Mesendoderm (in vitro differentiated cells): ENCODE data around the gene ARID2.

ENCODE experiments used
- DNase-seq: peaks from one replicate; pipeline ENCODE4 v3.0.0; 2013
- H2AK5ac ChIP-seq: 2 replicates; pipeline ENCODE4 v1.6.1; 2013; ENCODE audit warnings: low read length, inconsistent platforms
- H2BK120ac ChIP-seq: 2 replicates; pipeline ENCODE4 v1.6.1; 2013; ENCODE audit warnings: low read depth, mild to moderate bottlenecking, low read length, moderate library complexity, mixed read lengths
- H2BK15ac ChIP-seq: replicated peaks from 2 replicates; pipeline ENCODE4 v1.6.1; 2013; ENCODE audit warnings: low read depth, mild to moderate bottlenecking, moderate library complexity
- H2BK5ac ChIP-seq: 2 replicates; pipeline ENCODE4 v1.6.1; 2013; ENCODE audit warnings: low read length, inconsistent platforms
- H3K18ac ChIP-seq: 2 replicates; pipeline ENCODE4 v1.6.1; 2013; ENCODE audit warnings: mild to moderate bottlenecking, low read length, mixed read lengths
- H3K23ac ChIP-seq: one replicate; pipeline ENCODE4 v1.6.1; 2013; ENCODE audit warnings: low read length
- H3K27ac ChIP-seq: 2 replicates; pipeline ENCODE4 v1.5.1; 2013; ENCODE audit warnings: low read depth, mild to moderate bottlenecking, inconsistent platforms, low read length, moderate library complexity
- H3K27me3 ChIP-seq: 2 replicates; pipeline ENCODE4 v1.6.1; 2013; ENCODE audit warnings: low read length, control low read depth, mild to moderate bottlenecking, inconsistent platforms; ENCODE audit not compliant: insufficient read depth, poor library complexity
- H3K36me3 ChIP-seq: 2 replicates; pipeline ENCODE4 v1.6.1; 2013; ENCODE audit warnings: low read length, inconsistent platforms; ENCODE audit not compliant: control insufficient read depth, insufficient read depth
- H3K4ac ChIP-seq: one replicate; pipeline ENCODE4 v1.6.1; 2013; ENCODE audit warnings: low read depth, mild to moderate bottlenecking, low read length, moderate library complexity
- H3K4me1 ChIP-seq: 2 replicates; pipeline ENCODE4 v1.6.1; 2013; ENCODE audit warnings: low read depth, low read length, inconsistent platforms; ENCODE audit not compliant: control insufficient read depth
- H3K4me2 ChIP-seq: 2 replicates; pipeline ENCODE4 v1.6.1; 2013; ENCODE audit warnings: low read length
- H3K4me3 ChIP-seq: 2 replicates; pipeline ENCODE4 v1.5.1; 2013; ENCODE audit warnings: mild to moderate bottlenecking, low read length
- H3K56ac ChIP-seq: one replicate; pipeline ENCODE4 v1.6.1; 2013; ENCODE audit warnings: low read length
- H3K79me1 ChIP-seq: 2 replicates; pipeline ENCODE4 v1.6.1; 2013; ENCODE audit warnings: low read length, inconsistent platforms
- H3K79me2 ChIP-seq: 2 replicates; pipeline ENCODE4 v1.6.1; 2013; ENCODE audit warnings: mild to moderate bottlenecking, low read length; ENCODE audit not compliant: control insufficient read depth, insufficient read depth
- H3K9ac ChIP-seq: 2 replicates; pipeline ENCODE4 v1.6.1; 2013; ENCODE audit warnings: low read length, inconsistent platforms
- H4K5ac ChIP-seq: one replicate; pipeline ENCODE4 v1.6.1; 2013; ENCODE audit warnings: low read length
- H4K8ac ChIP-seq: one replicate; pipeline ENCODE4 v1.6.1; 2013; ENCODE audit warnings: low read depth, mild to moderate bottlenecking, control low read depth, low read length, moderate library complexity
- WGBS: extraction: QIAGEN DNeasy Blood & Tissue Kit; methylation state at CpG from one replicate; pipeline ENCODE4 v1.1.7; 2013; ENCODE audit warnings: low lambda C conversion rate, missing lambda C conversion rate; ENCODE audit not compliant: insufficient coverage; ENCODE audit errors: extremely low coverage; 5-methylcytosine and 5-hydroxymethylcytosine counted together

ARID2 gene

GRCh38 chr12:45850302-45850701, 120.8 kb downstream of the ARID2 start:
- H3K23ac ChIP-seq, result no peak overlapping the region
- no peak overlapping the region for H3K4ac ChIP-seq
- no peak overlapping the region for H3K27ac ChIP-seq

GRCh38 chr12:45852508-45852907, 123.0 kb downstream of the ARID2 start:
- no peaks in the 10 kb centered on the region for H3K79me2 ChIP-seq
- no peak overlapping the region for H4K5ac ChIP-seq
- H3K4me3 ChIP-seq, result no peak overlapping the region
- no peak for DNase-seq
- H4K8ac ChIP-seq, result no peak overlapping the region
- no peaks in the 10 kb centered on the region for H3K27me3 ChIP-seq
- H3K4me2 ChIP-seq, result no peak overlapping the region
- H3K4me1 ChIP-seq, result no peaks in the 10 kb centered on the region
- no peak overlapping the region for H2BK5ac ChIP-seq
- H3K56ac ChIP-seq, result no peak overlapping the region
- H3K4ac ChIP-seq, result no peak overlapping the region
- H2BK15ac ChIP-seq, result no peak overlapping the region
- H3K18ac ChIP-seq, result no peak overlapping the region
- no peak overlapping the region for H3K9ac ChIP-seq
- no peak overlapping the region for H2AK5ac ChIP-seq
- H3K23ac ChIP-seq, result no peak overlapping the region
- no peak overlapping the region for H3K27ac ChIP-seq
- no peak overlapping the region for H2BK120ac ChIP-seq
- peaks cover 17% of the 10 kb centered on the region for H3K36me3 ChIP-seq
- no peaks in the 10 kb centered on the region for H3K79me1 ChIP-seq
- WGBS, result no CpG with 5 or more reads among the region's 7 CpGs

More at GRCh38 chr12:45850302-45850701, 120.8 kb downstream of the ARID2 start:
- Histone ChIP-seq H4K8ac (no peak overlapping the region), H3K56ac (no peak overlapping the region), H2BK15ac (no peak overlapping the region), H2AK5ac (no peak overlapping the region), H3K79me1 (no peaks in the 10 kb centered on the region), H3K4me1 (no peaks in the 10 kb centered on the region), H2BK5ac (no peak overlapping the region), H3K4me2 (no peak overlapping the region), H3K4me3 (no peak overlapping the region), H4K5ac (no peak overlapping the region), H3K18ac (no peak overlapping the region), H3K36me3 (peaks cover 17% of the 10 kb centered on the region), H3K79me2 (no peaks in the 10 kb centered on the region), H2BK120ac (no peak overlapping the region), H3K9ac (no peak overlapping the region), H3K27me3 (no peaks in the 10 kb centered on the region)
- DNase-seq, result no peak

GRCh38 chr12:45853550-45853949, 124.0 kb downstream of the ARID2 start:
- H3K4me1 ChIP-seq, result no peaks in the 10 kb centered on the region

GRCh38 chr12:45863332-45863731, 133.8 kb downstream of the ARID2 start:
- Histone ChIP-seq H2AK5ac (no peak overlapping the region), H4K8ac (no peak overlapping the region), H2BK120ac (no peak overlapping the region), H3K23ac (no peak overlapping the region), H3K4me1 (no peaks in the 10 kb centered on the region), H3K36me3 (no peaks in the 10 kb centered on the region), H3K27me3 (no peaks in the 10 kb centered on the region), H3K79me2 (no peaks in the 10 kb centered on the region), H2BK15ac (no peak overlapping the region), H3K79me1 (no peaks in the 10 kb centered on the region), H3K9ac (no peak overlapping the region), H2BK5ac (no peak overlapping the region), H3K56ac (no peak overlapping the region), H3K27ac (no peak overlapping the region), H3K4me2 (no peak overlapping the region), H3K4me3 (no peak overlapping the region), H3K4ac (no peak overlapping the region), H3K18ac (no peak overlapping the region), H4K5ac (no peak overlapping the region)
- WGBS, result no CpG with 5 or more reads among the region's 2 CpGs
- DNase-seq, result no peak

More at GRCh38 chr12:45853550-45853949, 124.0 kb downstream of the ARID2 start:
- H3K4ac ChIP-seq, result no peak overlapping the region
- H3K27me3 ChIP-seq, result no peaks in the 10 kb centered on the region
- no peak overlapping the region for H4K5ac ChIP-seq
- no peak overlapping the region for H3K4me3 ChIP-seq
- H3K79me1 ChIP-seq, result no peaks in the 10 kb centered on the region
- no peak overlapping the region for H2BK120ac ChIP-seq
- H4K8ac ChIP-seq, result no peak overlapping the region
- no peak overlapping the region for H2BK15ac ChIP-seq
- H3K27ac ChIP-seq, result no peak overlapping the region
- H3K36me3 ChIP-seq, result peaks cover 17% of the 10 kb centered on the region
- H3K56ac ChIP-seq, result no peak overlapping the region
- no peak overlapping the region for H2AK5ac ChIP-seq
- H3K4me2 ChIP-seq, result no peak overlapping the region
- H3K23ac ChIP-seq, result no peak overlapping the region
- no CpG with 5 or more reads among the region's 3 CpGs for WGBS
- no peak overlapping the region for H3K18ac ChIP-seq
- H2BK5ac ChIP-seq, result no peak overlapping the region
- no peaks in the 10 kb centered on the region for H3K79me2 ChIP-seq
- no peak overlapping the region for H3K9ac ChIP-seq
- DNase-seq, result no peak

- Histone ChIP-seq H3K4me3 (no peak overlapping the region), H3K4ac (no peak overlapping the region), H3K56ac (no peak overlapping the region), H2BK120ac (no peak overlapping the region), H3K79me2 (no peaks in the 10 kb centered on the region), H3K18ac (no peak overlapping the region), H3K4me1 (no peaks in the 10 kb centered on the region), H3K27ac (no peak overlapping the region), H2BK5ac (no peak overlapping the region), H3K23ac (no peak overlapping the region), H2BK15ac (no peak overlapping the region), H3K4me2 (no peak overlapping the region), H4K8ac (no peak overlapping the region), H2AK5ac (no peak overlapping the region), H4K5ac (no peak overlapping the region), H3K36me3 (no peaks in the 10 kb centered on the region), H3K9ac (no peak overlapping the region), H3K79me1 (no peaks in the 10 kb centered on the region), H3K27me3 (no peaks in the 10 kb centered on the region)
- WGBS, result no CpG with 5 or more reads among the region's 1 CpG
- no peak for DNase-seq
These were observed 136.8 kb downstream of the ARID2 start for GRCh38 chr12:45866299-45866698.

GRCh38 chr12:45872446-45872845, 142.9 kb downstream of the ARID2 start:
- Histone ChIP-seq H3K4ac (no peak overlapping the region), H3K79me1 (no peaks in the 10 kb centered on the region), H3K27ac (no peak overlapping the region), H3K23ac (no peak overlapping the region), H3K79me2 (no peaks in the 10 kb centered on the region), H3K18ac (no peak overlapping the region), H2BK120ac (no peak overlapping the region), H2BK15ac (no peak overlapping the region), H3K4me2 (no peak overlapping the region), H2BK5ac (no peak overlapping the region), H3K4me1 (no peaks in the 10 kb centered on the region), H3K4me3 (no peak overlapping the region), H3K9ac (no peak overlapping the region), H3K36me3 (no peaks in the 10 kb centered on the region), H4K8ac (no peak overlapping the region), H3K56ac (no peak overlapping the region), H3K27me3 (no peaks in the 10 kb centered on the region), H2AK5ac (no peak overlapping the region), H4K5ac (no peak overlapping the region)
- DNase-seq, result no peak
- no CpG with 5 or more reads among the region's 7 CpGs for WGBS
